ENCODE measurements around the gene OR10D3.
A peak's percentile ranks its signal among the peaks of the same experiment; 100 is the strongest.

Gene OR10D3

GRCh38 chr11:124194293-124195188 is 11.4 kb downstream of the OR10D3 start:
- ChIA-PET POLR2A (ENCODE audit: low non-redundant PET) (no interaction called here), CTCF (interaction anchor here (0.6 to 1.0 kb wide), 6 partner anchors 21 to 665 kb away, joined by 3 to 8 read pairs (median 4); no protein-coding TSS in a partner anchor)
- no peak overlapping the region for H3K27ac ChIP-seq
- TF ChIP-seq, protein P1, sequence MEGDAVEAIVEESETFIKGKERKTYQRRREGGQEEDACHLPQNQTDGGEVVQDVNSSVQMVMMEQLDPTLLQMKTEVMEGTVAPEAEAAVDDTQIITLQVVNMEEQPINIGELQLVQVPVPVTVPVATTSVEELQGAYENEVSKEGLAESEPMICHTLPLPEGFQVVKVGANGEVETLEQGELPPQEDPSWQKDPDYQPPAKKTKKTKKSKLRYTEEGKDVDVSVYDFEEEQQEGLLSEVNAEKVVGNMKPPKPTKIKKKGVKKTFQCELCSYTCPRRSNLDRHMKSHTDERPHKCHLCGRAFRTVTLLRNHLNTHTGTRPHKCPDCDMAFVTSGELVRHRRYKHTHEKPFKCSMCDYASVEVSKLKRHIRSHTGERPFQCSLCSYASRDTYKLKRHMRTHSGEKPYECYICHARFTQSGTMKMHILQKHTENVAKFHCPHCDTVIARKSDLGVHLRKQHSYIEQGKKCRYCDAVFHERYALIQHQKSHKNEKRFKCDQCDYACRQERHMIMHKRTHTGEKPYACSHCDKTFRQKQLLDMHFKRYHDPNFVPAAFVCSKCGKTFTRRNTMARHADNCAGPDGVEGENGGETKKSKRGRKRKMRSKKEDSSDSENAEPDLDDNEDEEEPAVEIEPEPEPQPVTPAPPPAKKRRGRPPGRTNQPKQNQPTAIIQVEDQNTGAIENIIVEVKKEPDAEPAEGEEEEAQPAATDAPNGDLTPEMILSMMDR (conservative IDR thresholded peaks at IDR 0.05; ENCODE audit: low read depth) = no peak
- no peak for DNase-seq (ENCODE audit: low spot score)

DNA sequence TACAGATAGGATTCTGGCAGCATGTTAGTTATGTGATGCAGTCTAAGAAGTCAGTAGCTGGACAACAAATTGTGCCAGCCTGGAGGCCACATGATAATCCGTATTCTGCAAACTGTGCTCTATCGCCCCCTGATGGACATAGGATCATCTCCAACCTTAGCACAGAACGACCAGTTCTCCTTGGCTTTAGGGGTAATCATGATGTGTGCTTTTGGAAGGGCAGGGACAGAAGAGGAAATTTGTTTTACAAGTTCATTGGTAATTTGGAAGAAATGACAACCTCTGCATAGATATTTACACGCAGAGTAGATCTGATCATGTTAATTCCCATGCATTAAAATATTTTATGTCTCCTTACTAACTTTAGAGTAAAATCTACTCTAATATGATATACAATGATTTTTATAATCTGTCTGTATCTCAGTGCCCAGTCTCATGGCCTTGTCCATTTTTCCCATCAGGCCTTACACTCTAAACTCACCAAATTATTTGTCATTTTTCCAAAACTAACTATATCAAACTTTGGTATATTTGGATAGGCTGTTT is 12.1 kb downstream of the OR10D3 start:
- POLR2A ChIA-PET (ENCODE audit: low non-redundant PET) = no interaction called here

DNA sequence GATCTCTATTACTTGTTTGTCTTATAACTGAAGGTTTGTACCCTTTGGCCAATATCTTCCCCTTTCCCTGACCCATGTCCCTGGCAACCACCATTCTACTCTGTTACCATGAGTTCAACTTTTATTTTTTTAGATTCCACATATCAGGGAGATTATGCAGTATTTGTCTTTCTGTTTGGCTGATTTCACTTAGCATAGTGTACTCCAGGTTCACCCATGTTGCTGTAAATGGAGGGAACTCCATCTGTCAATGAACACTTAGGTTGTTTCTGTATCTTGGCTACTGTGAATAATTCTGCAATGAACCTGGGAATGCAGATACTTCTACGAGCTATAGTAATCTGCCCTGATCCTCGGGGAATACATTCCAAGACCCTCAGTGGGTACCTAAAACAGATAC is 14.9 kb downstream of the OR10D3 start:
- ChIA-PET CTCF (no interaction called here), POLR2A (ENCODE audit: low non-redundant PET) (interaction anchor here (0.6 kb wide), 1 partner anchor 129 kb away, joined by 3 read pairs; no protein-coding TSS in a partner anchor)
- H3K27ac ChIP-seq = no peak overlapping the region
- TF ChIP-seq, protein P1 (conservative IDR thresholded peaks at IDR 0.05; ENCODE audit: low read depth) = no peak
- no peak for DNase-seq (ENCODE audit: low spot score)

More for the DNA sequence above, 12.1 kb downstream of the OR10D3 start:
- TF ChIP-seq, protein P1 (conservative IDR thresholded peaks at IDR 0.05; ENCODE audit: low read depth) = peak; percentile 66
- no peak overlapping the region for H3K27ac ChIP-seq
- DNase-seq (ENCODE audit: low spot score) = peak; percentile 38
- CTCF ChIA-PET = interaction anchor here (0.6 to 1.0 kb wide), 5 partner anchors 22 to 133 kb away, joined by 3 to 8 read pairs (median 3); no protein-coding TSS in a partner anchor

DNA sequence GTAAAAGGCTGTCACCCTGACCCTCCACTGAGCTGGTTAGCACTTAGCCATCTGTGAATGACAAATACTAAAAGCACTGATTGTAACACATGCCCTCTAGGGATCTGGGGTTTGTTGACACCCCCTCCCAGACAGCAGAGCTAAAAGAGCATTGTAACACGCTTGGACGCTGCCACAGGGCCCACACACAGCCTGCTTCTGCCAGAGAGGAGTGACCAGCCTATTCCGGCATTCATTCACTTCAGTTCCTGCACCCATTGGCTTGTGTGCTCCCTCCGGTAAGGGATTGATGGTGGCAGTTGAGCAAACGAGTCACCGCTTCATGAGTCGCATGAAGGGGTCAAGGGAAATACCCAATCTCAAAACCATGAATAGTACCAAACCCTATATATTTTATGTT is 15.8 kb downstream of the OR10D3 start:
- TF ChIP-seq, protein P1 (conservative IDR thresholded peaks at IDR 0.05; ENCODE audit: low read depth) = no peak
- no peak overlapping the region for H3K27ac ChIP-seq
- DNase-seq (ENCODE audit: low spot score) = no peak
- POLR2A ChIA-PET (ENCODE audit: low non-redundant PET) = no interaction called here
- CTCF ChIA-PET = interaction anchor here (0.8 kb wide), 1 partner anchor 118 kb away, joined by 6 read pairs; no protein-coding TSS in a partner anchor

DNA sequence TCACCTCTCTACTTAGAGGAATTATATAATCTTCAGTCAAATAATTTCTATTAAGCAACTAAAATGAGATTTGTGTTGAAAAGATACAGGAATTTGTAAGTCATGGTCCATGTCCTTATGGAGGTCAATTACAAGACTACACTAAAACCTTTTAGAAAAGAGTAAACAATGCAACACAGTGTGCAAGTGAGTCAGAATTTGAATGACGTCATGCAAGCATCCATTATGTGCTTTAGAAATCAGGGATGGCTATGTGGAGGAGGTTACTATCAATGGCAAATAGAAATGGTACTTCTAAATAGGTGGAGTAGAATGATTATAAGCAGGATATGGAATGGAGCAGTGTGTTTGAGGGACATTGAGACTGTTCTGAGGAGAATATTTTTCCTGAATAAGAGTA is 16.6 kb downstream of the OR10D3 start:
- TF ChIP-seq, protein P1 (conservative IDR thresholded peaks at IDR 0.05; ENCODE audit: low read depth) = no peak
- CTCF ChIA-PET = no interaction called here

DNA sequence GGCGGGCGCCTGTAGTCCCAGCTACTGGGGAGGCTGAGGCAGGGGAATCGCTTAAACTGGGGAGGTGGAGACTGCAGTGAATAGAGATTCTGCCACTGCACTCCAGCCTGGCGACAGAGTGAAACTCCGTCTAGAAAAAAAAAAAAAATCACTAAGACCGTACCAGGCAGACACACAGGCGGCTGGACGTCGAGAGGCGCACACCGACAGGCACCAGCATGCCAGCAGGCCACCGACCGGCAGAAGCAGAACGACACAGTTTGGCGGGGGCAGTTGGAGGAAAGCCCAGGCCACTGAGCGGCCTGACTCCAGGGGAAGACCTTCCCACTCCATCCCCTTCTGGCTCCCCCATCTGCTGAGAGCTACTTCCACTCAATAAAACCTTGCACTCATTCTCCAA is 17.5 kb downstream of the OR10D3 start:
- ChIA-PET CTCF (no interaction called here), POLR2A (ENCODE audit: low non-redundant PET) (no interaction called here)
- no peak for DNase-seq (ENCODE audit: low spot score)
- TF ChIP-seq, protein P1 (conservative IDR thresholded peaks at IDR 0.05; ENCODE audit: low read depth) = no peak
- H3K27ac ChIP-seq = no peak overlapping the region

More for the DNA sequence above, 16.6 kb downstream of the OR10D3 start:
- H3K27ac ChIP-seq = no peak overlapping the region
- POLR2A ChIA-PET (ENCODE audit: low non-redundant PET) = no interaction called here
- DNase-seq (ENCODE audit: low spot score) = peak; percentile 3
